B cell (primary cell): Measurements from ENCODE around the gene POMT1. TPM values are rescaled to one million over a fixed set of nuclear protein-coding genes. Genes with fewer than 3 reads are reported as not detected.

Experiments
- ATAC-seq: fragments of 200-7000 bp; cut with Tn5 transposase; one replicate; pipeline ENCODE4 v1.10.0; 2021; ENCODE audit warnings: low read depth, mild to moderate bottlenecking, moderate number of reproducible peaks, moderate library complexity
- CTCF ChIA-PET: fragments of 350-600 bp; sonication (Branson Sonifier 250); formaldehyde crosslinking; loops from one replicate; lab custom pipeline; 2021; ENCODE audit warnings: antibody characterized with exemption, inconsistent platforms; lab: Charles Lee
- POLR2A ChIA-PET: fragments of 350-600 bp; sonication (Branson Sonifier 250); formaldehyde crosslinking; loops from one replicate; lab custom pipeline; 2021; ENCODE audit warnings: antibody characterized with exemption; lab: Charles Lee
- DNase-seq: peaks from one replicate; pipeline ENCODE4 v3.0.0; 2013
- H2AFZ ChIP-seq: 2 replicates; pipeline ENCODE4 v1.6.1; 2012; ENCODE audit warnings: mild to moderate bottlenecking, low read depth, low read length; ENCODE audit not compliant: insufficient read depth, poor library complexity, severe bottlenecking
- H3K27ac ChIP-seq, 2 donors: 1 replicate in 1 of 2; 2 replicates in 1 of 2; pipeline ENCODE4 v1.5.1; 2012 to 2013; ENCODE audit warnings: low read length in 2 of 2, mild to moderate bottlenecking in 2 of 2, moderate library complexity in 1 of 2
- H3K27me3 ChIP-seq, 4 experiments: fragments of 200-600 bp in 1 of 4; sonication (generic) in 1 of 4; replicated peaks in 1 of 4; 1 replicate in 2 of 4; 2 replicates in 2 of 4; pipeline versions ENCODE4 v1.6.1 to v1.7.0; 2013 to 2016; ENCODE audit warnings: low read length in 3 of 4, mild to moderate bottlenecking in 2 of 4, mixed read lengths in 1 of 4, moderate library complexity in 1 of 4; ENCODE audit not compliant: insufficient read depth in 4 of 4, control insufficient read depth in 3 of 4; ENCODE audit errors: control extremely low read depth in 1 of 4
- H3K36me3 ChIP-seq, 2 experiments: replicated peaks in 1 of 2; 1 replicate in 1 of 2; 2 replicates in 1 of 2; pipeline versions ENCODE4 v1.6.1 to v1.7.1; 2013; ENCODE audit warnings: low read length in 1 of 2; ENCODE audit not compliant: insufficient read depth in 2 of 2, control insufficient read depth in 1 of 2; ENCODE audit errors: control extremely low read depth in 1 of 2, extremely low read depth in 1 of 2
- H3K4me1 ChIP-seq, 2 donors: fragments of 200-600 bp in 1 of 2; sonication (generic) in 1 of 2; 1 replicate in 1 of 2; 2 replicates in 1 of 2; pipeline versions ENCODE4 v1.5.1 to v1.6.1; 2013 to 2017; ENCODE audit warnings: low read length in 2 of 2; ENCODE audit not compliant: control insufficient read depth in 2 of 2, insufficient read depth in 2 of 2
- H3K4me2 ChIP-seq: replicated peaks from 2 replicates; pipeline ENCODE3; 2012; ENCODE audit warnings: mild to moderate bottlenecking, low read depth, low read length; ENCODE audit not compliant: poor library complexity, severe bottlenecking
- H3K4me3 ChIP-seq, 5 experiments: fragments of 200-600 bp in 1 of 5; sonication (generic) in 1 of 5; 1 replicate in 3 of 5; 2 replicates in 2 of 5; pipeline versions ENCODE4 v1.5.1 to v1.7.0; 2011 to 2016; ENCODE audit warnings: low read length in 4 of 5, mild to moderate bottlenecking in 4 of 5, low read depth in 2 of 5, control low read depth in 1 of 5, moderate library complexity in 1 of 5; ENCODE audit not compliant: insufficient read depth in 1 of 5; ENCODE audit errors: control extremely low read depth in 1 of 5, extremely low read depth in 1 of 5
- H3K79me2 ChIP-seq: fragments of 200-600 bp; sonication (generic); one replicate; pipeline ENCODE4 v1.6.0; 2016; ENCODE audit warnings: low read length; ENCODE audit not compliant: control insufficient read depth, insufficient read depth
- H3K9ac ChIP-seq: fragments of 200-600 bp; sonication (generic); 2 replicates; pipeline ENCODE4 v1.6.1; 2017; ENCODE audit warnings: mild to moderate bottlenecking, low read length, moderate library complexity
- H3K9me3 ChIP-seq, 3 donors: one replicate each; pipeline versions ENCODE4 v1.6.1 to v1.7.1; 2013; ENCODE audit warnings: low read length in 2 of 3; ENCODE audit not compliant: control insufficient read depth in 2 of 3, insufficient read depth in 1 of 3; ENCODE audit errors: control extremely low read depth in 1 of 3
- H4K20me1 ChIP-seq: 2 replicates; pipeline ENCODE4 v1.6.0; 2012; ENCODE audit warnings: mild to moderate bottlenecking, low read length; ENCODE audit not compliant: insufficient read depth, control insufficient read depth, poor library complexity, severe bottlenecking
- H3K27ac Mint-ChIP-seq: one replicate; pipeline ENCODE4 v1.8.0; 2021; ENCODE audit warnings: mixed read lengths
- H3K27me3 Mint-ChIP-seq: one replicate; pipeline ENCODE4 v1.8.0; 2021; ENCODE audit warnings: mixed read lengths
- H3K4me1 Mint-ChIP-seq: one replicate; pipeline ENCODE4 v1.8.0; 2021; ENCODE audit warnings: mixed read lengths
- H3K4me3 Mint-ChIP-seq: one replicate; pipeline ENCODE4 v1.8.0; 2021; ENCODE audit warnings: mixed read lengths
- H3K9me3 Mint-ChIP-seq: one replicate; pipeline ENCODE4 v1.8.0; 2022; ENCODE audit warnings: mixed read lengths; ENCODE audit not compliant: insufficient read depth
- CTCF ChIP-seq: fragments of 200-600 bp; IDR thresholded peaks from one replicate; pipeline ENCODE4 v1.8.0; 2022; ENCODE audit warnings: antibody characterized with exemption, mild to moderate bottlenecking
- EZH2 ChIP-seq: IDR thresholded peaks from 2 replicates; pipeline ENCODE4 v1.6.1; 2012; ENCODE audit warnings: borderline replicate concordance, low read depth, mild to moderate bottlenecking, moderate library complexity, low read length; ENCODE audit not compliant: insufficient read depth, poor library complexity, severe bottlenecking
- WGBS: methylation state at CpG from one replicate; pipeline ENCODE4 v1.1.5; 2013; ENCODE audit warnings: missing lambda C conversion rate; ENCODE audit not compliant: insufficient coverage; 5-methylcytosine and 5-hydroxymethylcytosine counted together
- intact Hi-C: fragments of 100-400 bp; cut with micrococcal nuclease; formaldehyde crosslinking; loops from one replicate; pipeline ENCODE4 v1.10.0; 2022
- polyA plus RNA-seq: library from polyadenylated mRNA; depleted of rRNA; stranded (reverse); fragments of >200 nt; gene quantifications from 2 replicates; pipeline ENCODE4 v1.2.3, GENCODE V29; 2012
- total RNA-seq, 2 donors: library from RNA; stranded (reverse); fragments of 120-200 nt in 1 of 2; gene quantifications; 1 replicate in 1 of 2; 2 replicates in 1 of 2; pipeline versions ENCODE4 v1.2.3 to v1.2.4, GENCODE V29; 2013 to 2022

Gene POMT1
- total and polyA plus RNA-seq, 2 donors (not counting 1 experiment from before 2014, with no cell fraction given) = 41.9 to 42.0 TPM

DNA sequence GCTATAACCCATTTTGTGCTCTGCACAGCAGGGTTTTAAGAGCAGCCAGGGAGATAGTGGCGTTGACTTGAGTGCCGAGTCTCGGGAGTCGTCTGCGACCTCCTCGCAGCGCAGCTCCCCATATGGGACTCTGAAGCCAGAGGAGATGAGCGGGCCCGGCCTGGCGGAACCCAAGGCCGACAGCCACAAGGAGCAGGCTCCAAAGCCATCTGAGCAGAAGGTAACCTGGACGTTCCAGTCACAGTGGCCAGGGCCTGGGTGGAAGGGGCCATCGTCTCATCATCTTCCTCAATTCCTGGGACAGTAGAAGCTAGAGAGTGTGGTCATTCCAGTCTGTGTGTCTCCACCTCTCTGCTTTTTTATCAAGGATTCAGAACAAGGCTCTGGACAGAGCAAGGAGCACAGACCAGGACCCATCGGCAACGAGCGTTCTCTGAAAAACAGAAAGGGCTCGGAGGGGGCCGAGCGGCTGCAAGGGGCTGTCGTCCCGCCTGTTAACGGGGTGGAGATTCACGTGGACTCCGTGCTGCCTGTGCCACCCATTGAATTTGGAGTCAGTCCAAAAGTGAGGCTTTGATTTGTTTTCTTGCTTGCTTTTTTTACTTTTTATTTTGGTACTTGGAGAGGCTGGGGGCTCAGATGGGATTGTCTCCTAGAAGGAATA lies 20.2 kb upstream of the POMT1 start:
- Mint-ChIP-seq H3K4me1 (peaks cover 1% of the 10 kb centered on the region), H3K4me3 (no peak overlapping the region), H3K9me3 (no peaks in the 10 kb centered on the region), H3K27me3 (no peaks in the 10 kb centered on the region), H3K27ac (no peak overlapping the region)
- POLR2A ChIA-PET = no interaction called here
- H3K36me3 ChIP-seq = peaks cover 1 to 93% of the 10 kb centered on the region in 2 experiments
- no peak overlapping the region for H3K4me2 ChIP-seq
- TF ChIP-seq CTCF (no peak), EZH2 (no peak)
- intact Hi-C loops = no loop called here
- CTCF ChIA-PET = interaction anchor here (2.1 kb wide), 1 partner anchor 132 kb away, joined by 12 read pairs; no protein-coding TSS in a partner anchor
- no peak overlapping the region for H2AFZ ChIP-seq
- ATAC-seq (no peak), DNase-seq (no peak)
- peaks cover 52% of the 10 kb centered on the region for H3K79me2 ChIP-seq
- H4K20me1 ChIP-seq = peaks cover 86% of the 10 kb centered on the region
- no peak overlapping the region for H3K4me3 ChIP-seq
- no peaks in the 10 kb centered on the region for H3K9me3 ChIP-seq
- WGBS = 98% methylated on average over 23 of the region's 24 CpGs
- H3K9ac ChIP-seq = no peak overlapping the region
- no peaks in the 10 kb centered on the region for H3K4me1 ChIP-seq
- no peaks in the 10 kb centered on the region for H3K27me3 ChIP-seq
- H3K27ac ChIP-seq = no peak overlapping the region

- H3K27me3 Mint-ChIP-seq = no peaks in the 10 kb centered on the region
- H3K36me3 ChIP-seq = peaks cover 1 to 93% of the 10 kb centered on the region in 2 experiments
- H3K27me3 ChIP-seq = no peaks in the 10 kb centered on the region
- H3K4me2 ChIP-seq = no peak overlapping the region
- no peaks in the 10 kb centered on the region for H3K9me3 ChIP-seq
- no peak overlapping the region for H3K4me3 ChIP-seq
- no peak for DNase-seq
- H3K4me1 ChIP-seq = no peaks in the 10 kb centered on the region
- no peak overlapping the region for H3K4me3 Mint-ChIP-seq
- intact Hi-C loops = no loop called here
- ChIA-PET CTCF (no interaction called here), POLR2A (no interaction called here)
- ATAC-seq = no peak
- H3K9ac ChIP-seq = no peak overlapping the region
- H3K27ac ChIP-seq = no peak overlapping the region
- WGBS = 97% methylated on average over 9 of the region's 9 CpGs
- no peaks in the 10 kb centered on the region for H3K9me3 Mint-ChIP-seq
- no peak overlapping the region for H3K27ac Mint-ChIP-seq
- H2AFZ ChIP-seq = no peak overlapping the region
- H4K20me1 ChIP-seq = peaks cover 80% of the 10 kb centered on the region
- H3K4me1 Mint-ChIP-seq = no peaks in the 10 kb centered on the region
- TF ChIP-seq CTCF (no peak), EZH2 (no peak)
- peaks cover 48% of the 10 kb centered on the region for H3K79me2 ChIP-seq
These were observed 19.2 kb upstream of the POMT1 start for GRCh38 chr9:131483319-131484050.
